Measurements from ENCODE around the gene MSL1. TPM values are rescaled to one million over a fixed set of nuclear protein-coding genes. Genes with fewer than 3 reads are reported as not detected.

Gene MSL1
- total and polyA plus RNA-seq, 2 of the 13 experiments (the other 11 are each of a cell fraction or from before 2014, with no cell fraction given), result 63.8 to 88.5 TPM

DNA sequence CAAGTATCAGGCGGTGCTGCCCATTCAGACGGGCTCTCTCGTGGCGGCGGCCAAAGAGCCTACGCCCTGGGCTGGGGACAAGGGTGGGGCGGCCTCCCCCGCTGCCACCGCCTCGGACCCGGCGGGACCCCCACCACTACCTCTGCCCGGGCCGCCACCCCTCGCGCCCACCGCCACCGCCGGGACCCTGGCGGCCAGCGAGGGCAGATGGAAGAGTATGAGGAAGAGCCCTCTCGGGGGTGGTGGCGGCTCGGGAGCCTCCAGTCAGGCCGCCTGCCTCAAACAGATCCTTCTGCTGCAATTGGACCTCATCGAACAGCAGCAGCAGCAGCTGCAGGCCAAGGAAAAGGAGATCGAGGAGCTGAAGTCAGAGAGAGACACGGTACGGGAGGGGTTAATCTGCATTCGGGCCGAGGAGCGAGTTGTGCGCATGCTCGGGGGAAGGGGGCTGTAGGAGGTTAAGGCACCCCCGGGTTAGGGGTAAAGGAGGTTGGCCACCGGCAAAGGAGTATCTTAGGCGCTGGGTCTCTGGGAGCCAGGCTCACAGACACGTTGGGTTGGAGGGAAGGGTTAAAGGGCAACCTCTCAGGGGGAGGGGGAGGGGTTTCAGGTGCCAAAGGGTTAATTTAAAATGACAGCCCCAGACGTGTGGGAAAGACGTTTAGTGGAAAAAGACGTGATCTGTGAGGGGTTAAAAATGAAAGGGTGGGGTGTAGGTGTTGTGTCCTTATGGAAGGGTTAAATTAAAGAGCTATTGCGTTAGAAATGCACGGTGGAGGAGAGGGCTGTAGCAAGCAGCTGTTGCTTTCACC is 1.4 kb downstream of the MSL1 start (continued):
- 0 out of 2 replicates have a peak, but pooled peaks have one; percentile 53 for TF ChIP-seq ZNF33A (CRISPR knock-in tag; IDR thresholded peaks at IDR 0.05; ENCODE audit: borderline replicate concordance)
- TF ChIP-seq ELF4 (CRISPR knock-in tag; IDR thresholded peaks at IDR 0.05; ENCODE audit: borderline replicate concordance), result no peak
- peak in 1 of 2 experiments; percentile 85; a peak in 2 of 4 replicates for TF ChIP-seq NR2F1 (CRISPR knock-in tag; IDR thresholded peaks at IDR 0.05)
- TF ChIP-seq ZNF781 (CRISPR knock-in tag; IDR thresholded peaks at IDR 0.05; ENCODE audit: borderline replicate concordance, not compliant biosample characterization), result peak; percentile 63
- no peak for TF ChIP-seq ZBTB1 (CRISPR knock-in tag; IDR thresholded peaks at IDR 0.05; ENCODE audit: borderline replicate concordance)
- TF ChIP-seq ZMAT3 (CRISPR knock-in tag; conservative IDR thresholded peaks at IDR 0.05), result no peak
- TF ChIP-seq ZNF687 (CRISPR knock-in tag; IDR thresholded peaks at IDR 0.05), result peak; percentile 81
- TF ChIP-seq SRY (CRISPR knock-in tag; IDR thresholded peaks at IDR 0.05), result peak; percentile 83
- TF ChIP-seq XRCC5 (optimal IDR thresholded peaks at IDR 0.05; ENCODE audit: low read length), result peak; percentile 56
- TF ChIP-seq EHMT2 (IDR thresholded peaks at IDR 0.05; ENCODE audit: borderline replicate concordance, low read depth, low read length), result no peak
- peak; percentile 87 for TF ChIP-seq AKAP8 (CRISPR knock-in tag; IDR thresholded peaks at IDR 0.05)
- TF ChIP-seq RNF2 (conservative IDR thresholded peaks at IDR 0.05; ENCODE audit: low read depth), result no peak
- TF ChIP-seq KDM4B (CRISPR knock-in tag; IDR thresholded peaks at IDR 0.05), result no peak
- TF ChIP-seq TBP (CRISPR knock-in tag; IDR thresholded peaks at IDR 0.05), result no peak
- TF ChIP-seq FOXC1 (CRISPR knock-in tag; IDR thresholded peaks at IDR 0.05; ENCODE audit: borderline replicate concordance), result 0 out of 2 replicates have a peak, but pooled peaks have one; percentile 71
- peak; percentile 21; the same call in 1 of the 2 replicates for TF ChIP-seq ARNTL (CRISPR knock-in tag; IDR thresholded peaks at IDR 0.05)
- TF ChIP-seq ZFP36 (IDR thresholded peaks at IDR 0.05; ENCODE audit: borderline replicate concordance, low read depth, low read length, partially characterized antibody), result no peak
- peak; percentile 80 for TF ChIP-seq SAP130 (CRISPR knock-in tag; IDR thresholded peaks at IDR 0.05; ENCODE audit: low read depth)
- TF ChIP-seq ZBTB3 (CRISPR knock-in tag; IDR thresholded peaks at IDR 0.05; ENCODE audit: borderline replicate concordance, low read depth), result 0 out of 2 replicates have a peak, but pooled peaks have one; percentile 3
- no peak for TF ChIP-seq POLR2AphosphoS2 (IDR thresholded peaks at IDR 0.05; ENCODE audit: low read depth, low read length)
- peak; percentile 37; the same call in 1 of the 2 replicates for TF ChIP-seq MYC (CRISPR knock-in tag; IDR thresholded peaks at IDR 0.05; ENCODE audit: borderline replicate concordance)
- TF ChIP-seq, protein P1, sequence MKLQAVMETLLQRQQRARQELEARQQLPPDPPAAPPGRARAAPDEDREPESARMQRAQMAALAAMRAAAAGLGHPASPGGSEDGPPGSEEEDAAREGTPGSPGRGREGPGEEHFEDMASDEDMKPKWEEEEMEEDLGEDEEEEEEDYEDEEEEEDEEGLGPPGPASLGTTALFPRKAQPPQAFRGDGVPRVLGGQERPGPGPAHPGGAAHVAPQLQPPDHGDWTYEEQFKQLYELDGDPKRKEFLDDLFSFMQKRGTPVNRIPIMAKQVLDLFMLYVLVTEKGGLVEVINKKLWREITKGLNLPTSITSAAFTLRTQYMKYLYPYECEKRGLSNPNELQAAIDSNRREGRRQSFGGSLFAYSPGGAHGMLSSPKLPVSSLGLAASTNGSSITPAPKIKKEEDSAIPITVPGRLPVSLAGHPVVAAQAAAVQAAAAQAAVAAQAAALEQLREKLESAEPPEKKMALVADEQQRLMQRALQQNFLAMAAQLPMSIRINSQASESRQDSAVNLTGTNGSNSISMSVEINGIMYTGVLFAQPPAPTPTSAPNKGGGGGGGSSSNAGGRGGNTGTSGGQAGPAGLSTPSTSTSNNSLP (IDR thresholded peaks at IDR 0.05; ENCODE audit: low read depth, low read length), result no peak
- TF ChIP-seq SMARCC2 (IDR thresholded peaks at IDR 0.05), result no peak
- no peak for TF ChIP-seq PPARG (CRISPR knock-in tag; conservative IDR thresholded peaks at IDR 0.05)
- no peak for TF ChIP-seq ZBTB7B (CRISPR knock-in tag; IDR thresholded peaks at IDR 0.05)
- TF ChIP-seq ZNF124 (CRISPR knock-in tag; IDR thresholded peaks at IDR 0.05), result no peak
